ENCODE data around the gene AHI1. TPM values are rescaled to one million over a fixed set of nuclear protein-coding genes. Genes with fewer than 3 reads are reported as not detected.

Gene AHI1
- polyA plus RNA-seq (ENCODE audit: insufficient read length in 10 of 10): 10 to 100 TPM; 14.5 to 33.9 (median 18.9) TPM
- long read RNA-seq, donor 1: 0 reads
- long read RNA-seq, donor 2, partial matches to known transcripts: 0 of 2 reads
- long read RNA-seq, donor 2, other reads (novel, unspliced or antisense): 0 of 2 reads
- long read RNA-seq, donor 3: 0 reads
- long read RNA-seq, donor 4: 0 reads
- long read RNA-seq, donor 5, partial matches to known transcripts: 0 of 2 reads
- long read RNA-seq, donor 5, other reads (novel, unspliced or antisense): 0 of 2 reads
- long read RNA-seq, donor 6, partial matches to known transcripts: 0 of 1 reads
- long read RNA-seq, donor 6, other reads (novel, unspliced or antisense): 0 of 1 reads
- long read RNA-seq, donor 7, partial matches to known transcripts: 0 of 2 reads
- long read RNA-seq, donor 7, other reads (novel, unspliced or antisense): 0 of 2 reads
- long read RNA-seq, donor 8: 0 reads
- long read RNA-seq, donor 9: 0 reads

DNA sequence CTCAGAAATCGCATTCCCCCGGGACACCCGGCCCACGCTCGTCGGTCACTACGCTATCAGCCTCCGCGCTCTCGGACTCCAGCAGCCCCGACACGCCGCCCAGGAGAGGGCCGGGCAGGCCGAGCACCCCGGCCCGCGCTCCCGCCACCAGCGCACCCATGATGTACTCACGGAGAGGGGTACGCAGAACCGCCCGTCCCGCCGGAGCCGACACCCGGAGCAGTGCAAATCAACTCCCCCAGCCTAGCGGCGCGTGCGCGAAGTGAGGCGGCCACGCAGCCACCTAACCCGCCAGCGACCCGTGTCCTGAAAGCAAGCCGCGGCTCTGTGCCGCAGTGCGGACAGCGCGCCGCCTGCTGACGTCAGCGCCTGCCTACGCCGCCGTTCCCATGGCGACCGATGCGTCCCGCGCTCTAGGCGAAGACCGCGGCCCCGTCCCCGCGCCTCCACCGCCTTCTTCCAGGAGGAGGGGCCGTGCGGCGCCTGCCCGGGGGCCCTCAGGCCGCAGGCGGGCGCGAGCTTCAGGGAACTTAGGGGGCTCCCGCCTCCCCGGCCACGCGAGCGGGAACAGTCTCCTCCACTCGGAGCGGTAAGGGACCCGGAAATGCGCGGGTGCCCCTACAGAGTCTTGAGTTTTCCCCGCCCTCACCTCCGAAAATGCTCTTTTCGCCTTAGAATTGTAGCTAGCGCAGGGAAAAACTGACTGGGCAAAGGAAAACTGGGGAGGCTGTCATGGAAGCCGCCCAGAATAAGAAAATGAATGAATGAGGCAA, at the start of gene AHI1:
TSS of gene AHI1 (minus strand) at position 329 of the 773 bp plus-strand sequence. CDS start 5,503 bp downstream, outside the sequence.
- DNase-seq: peak; percentile 92 to 98 (median 96)

DNA sequence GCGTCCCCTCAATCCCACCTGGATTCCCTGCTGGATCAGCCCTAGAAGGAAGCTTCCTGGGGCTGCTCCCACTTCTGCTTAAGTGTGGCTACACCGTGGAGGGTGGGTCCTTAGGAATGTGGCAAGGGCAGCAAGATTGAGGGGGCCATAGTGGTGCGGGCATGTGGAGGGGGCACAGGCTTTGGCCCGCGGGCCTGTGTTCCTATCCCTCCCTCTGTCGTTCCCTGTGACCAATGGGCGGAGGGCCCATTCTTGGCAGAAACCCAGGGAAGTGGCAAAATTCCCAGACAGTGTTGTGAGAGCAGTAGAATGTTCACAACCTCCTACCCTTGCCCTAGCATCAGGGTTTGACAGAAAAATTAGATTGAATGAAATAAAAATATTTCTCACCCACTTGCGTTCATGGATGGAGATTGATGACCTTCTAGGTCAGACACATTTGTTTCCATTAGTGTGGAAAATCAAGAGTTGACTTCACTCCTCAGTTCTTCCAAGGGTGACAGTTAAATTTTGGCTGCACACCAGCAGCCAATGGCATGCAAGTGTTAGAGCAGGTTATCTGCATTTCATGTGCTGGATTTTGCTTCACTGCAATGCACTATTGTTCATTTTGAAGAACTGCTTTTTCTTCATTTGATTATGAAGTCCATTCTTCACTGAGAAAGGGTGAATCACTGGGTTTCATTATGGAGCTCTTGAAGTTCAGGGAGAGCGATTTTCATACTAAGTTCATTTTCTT, 49.3 kb upstream of the AHI1 start:
- no peak for DNase-seq

DNA sequence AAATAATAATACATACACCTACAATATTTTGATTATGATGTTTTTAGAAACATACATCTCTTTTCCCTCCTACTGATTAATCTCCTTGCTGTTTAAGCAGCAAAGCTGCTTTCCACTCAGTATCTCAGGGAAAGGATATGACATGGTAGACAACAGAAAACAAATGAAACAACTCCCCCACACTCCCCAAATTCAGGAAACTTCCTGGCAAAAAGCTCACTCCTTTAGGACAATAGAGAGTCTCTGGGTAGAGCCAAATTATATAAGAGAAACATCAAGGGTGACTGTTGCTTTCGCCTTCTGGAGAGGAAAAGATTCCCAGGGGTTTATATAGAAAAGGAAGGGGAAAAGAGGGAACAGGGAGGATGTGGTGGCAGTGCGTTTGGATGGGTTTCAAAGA, 48.7 kb upstream of the AHI1 start:
- DNase-seq: no peak

DNA sequence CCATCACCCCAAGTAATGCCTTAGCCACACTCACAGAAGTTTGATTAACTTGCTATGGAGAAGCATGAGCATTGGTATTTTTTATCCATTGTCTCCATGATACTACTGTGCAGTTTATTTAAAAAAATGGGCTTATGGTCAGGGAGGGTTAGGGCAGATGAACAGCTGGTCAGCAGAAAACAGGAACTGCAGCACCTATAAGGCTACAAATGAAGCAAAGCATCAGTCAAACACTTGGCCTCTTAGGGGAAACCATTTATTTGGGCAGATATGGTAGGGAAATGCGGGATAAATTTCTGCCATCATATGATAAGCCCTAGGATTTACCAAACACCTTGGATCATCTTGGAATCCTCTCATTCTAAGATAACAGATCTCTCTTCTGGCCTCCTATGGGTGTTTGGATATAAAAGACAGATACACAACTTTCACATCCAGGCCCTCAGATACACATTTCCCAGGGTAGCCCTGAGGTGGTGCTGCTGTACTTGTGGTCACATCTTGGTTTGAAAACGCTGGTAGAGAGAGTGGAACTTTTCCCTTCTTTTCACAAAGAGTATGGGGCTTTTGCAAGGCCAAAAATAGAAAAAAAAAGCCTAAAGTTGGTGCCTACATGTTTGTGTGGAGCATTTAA, 42.8 kb upstream of the AHI1 start:
- peak in 1 of 3 donors; percentile 53 for DNase-seq

DNA sequence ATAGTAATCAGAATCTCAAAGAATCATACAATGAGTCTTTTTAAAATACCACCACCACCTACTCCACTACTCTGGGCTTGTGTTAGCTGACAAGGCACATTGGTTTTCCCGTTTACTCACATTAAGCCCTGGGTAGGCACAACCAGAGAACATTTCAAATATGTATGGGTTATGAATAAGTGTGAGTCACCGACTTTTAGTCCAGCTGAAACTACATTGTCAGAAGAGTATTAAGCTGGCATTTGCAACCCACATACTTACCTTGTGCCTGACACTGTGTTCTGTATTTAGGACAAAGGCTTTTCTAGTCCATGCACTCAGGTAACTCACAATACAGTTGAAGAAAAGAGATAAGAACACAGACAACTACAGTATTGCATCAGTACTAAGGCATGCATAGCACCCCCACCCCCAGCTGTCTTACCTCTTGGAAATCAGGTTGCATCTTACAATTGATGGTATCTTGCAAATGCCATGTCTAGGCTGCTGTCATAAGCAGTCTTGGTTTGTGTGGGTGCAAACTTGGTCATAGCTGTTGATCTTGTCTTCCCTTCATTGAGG, 40.3 kb upstream of the AHI1 start:
- peak in 1 of 3 donors; percentile 45 for DNase-seq

DNA sequence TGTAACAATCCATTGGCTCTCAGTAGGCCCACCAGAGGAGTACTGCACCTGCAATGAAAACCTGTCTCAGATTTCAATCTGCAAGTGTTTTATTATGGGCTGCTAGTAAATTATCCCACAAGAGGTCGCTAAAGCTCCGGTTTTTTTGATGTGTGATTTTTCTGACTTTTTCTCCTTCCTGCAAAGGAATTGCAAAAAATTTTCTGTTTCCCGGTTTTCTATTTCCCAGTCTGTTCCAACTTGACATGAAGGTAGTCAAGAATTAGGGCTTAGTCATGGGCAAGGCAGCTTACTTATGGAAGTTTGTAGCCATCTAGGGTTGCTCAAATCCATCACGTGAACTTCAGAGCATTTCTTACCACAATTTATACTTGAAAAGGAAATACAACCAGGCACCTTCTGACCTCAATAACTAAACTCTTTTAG, 38.5 kb upstream of the AHI1 start:
- DNase-seq: peak; percentile 69 to 83 (median 82)

DNA sequence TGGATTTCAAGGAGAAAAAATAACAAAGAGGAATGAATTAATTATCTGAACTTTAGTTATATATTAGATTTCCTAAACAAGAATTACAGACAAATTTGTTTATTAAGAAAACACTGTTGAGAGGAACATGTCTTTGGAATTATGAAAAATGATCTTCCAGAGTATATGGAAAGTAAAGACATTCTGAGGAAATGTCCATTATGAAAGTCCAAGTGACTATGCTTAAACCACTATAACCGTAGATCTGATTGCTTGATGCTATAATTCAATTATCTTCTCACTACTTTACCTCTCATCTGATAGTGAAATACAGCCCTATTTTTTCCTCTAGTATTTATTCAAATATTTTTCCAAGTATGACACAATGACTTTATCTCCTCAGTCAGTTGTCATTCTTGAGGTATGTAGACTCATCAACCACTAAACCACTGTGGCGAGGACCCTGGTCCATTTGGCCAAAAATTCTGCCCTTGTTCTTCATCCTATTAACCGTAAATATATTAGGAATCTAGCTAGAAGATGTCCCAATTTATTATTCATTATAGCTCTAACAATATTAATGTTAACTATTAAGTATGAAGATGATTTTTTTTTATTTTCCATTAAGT, 37.3 kb upstream of the AHI1 start:
- DNase-seq: no peak

DNA sequence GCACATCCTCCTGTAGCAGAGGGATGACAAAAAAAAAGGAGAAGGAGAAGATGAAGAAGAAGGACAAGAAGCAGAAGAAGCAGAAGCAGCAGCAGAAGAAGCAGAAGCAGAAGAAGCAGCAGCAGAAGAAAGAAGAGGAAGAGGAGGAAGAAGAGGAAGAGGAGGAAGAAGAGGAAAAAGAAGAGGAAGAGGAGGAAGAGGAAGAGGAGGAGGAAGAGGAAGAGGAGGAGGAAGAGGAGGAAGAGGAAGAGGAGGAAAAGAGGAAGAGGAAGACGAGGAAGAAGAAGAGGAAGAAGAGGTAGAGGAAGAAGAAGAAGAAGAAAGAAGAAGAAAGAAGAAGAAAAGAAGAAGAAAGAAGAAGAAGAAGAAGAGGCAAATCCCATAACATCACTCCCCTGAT, 35.0 kb upstream of the AHI1 start:
- no peak for DNase-seq

DNA sequence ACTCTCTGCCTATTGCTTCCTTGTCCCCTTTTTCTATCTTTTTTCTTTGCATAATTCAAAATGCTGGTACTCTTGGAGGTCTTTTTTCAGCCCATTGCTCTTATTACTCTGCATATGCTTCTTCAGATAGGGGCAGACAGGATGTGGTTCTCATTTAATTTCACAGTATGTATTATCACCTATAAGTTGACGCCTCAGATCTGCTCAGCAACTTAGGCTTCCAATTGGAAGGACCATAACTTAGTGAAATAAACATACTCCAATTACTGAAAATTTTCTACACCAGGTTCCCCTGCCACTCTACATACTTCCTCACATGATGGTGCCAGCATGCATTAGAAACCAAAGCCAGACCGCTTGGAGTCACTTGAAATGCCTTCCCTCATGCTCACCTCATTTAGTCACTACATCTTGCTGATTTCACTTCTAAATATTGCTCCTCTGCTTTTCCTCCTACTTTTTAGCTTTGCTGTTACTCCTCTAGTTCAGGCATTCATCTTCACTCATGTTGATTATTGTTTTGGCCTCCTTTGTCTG, 34.5 kb upstream of the AHI1 start:
- no peak for DNase-seq

DNA sequence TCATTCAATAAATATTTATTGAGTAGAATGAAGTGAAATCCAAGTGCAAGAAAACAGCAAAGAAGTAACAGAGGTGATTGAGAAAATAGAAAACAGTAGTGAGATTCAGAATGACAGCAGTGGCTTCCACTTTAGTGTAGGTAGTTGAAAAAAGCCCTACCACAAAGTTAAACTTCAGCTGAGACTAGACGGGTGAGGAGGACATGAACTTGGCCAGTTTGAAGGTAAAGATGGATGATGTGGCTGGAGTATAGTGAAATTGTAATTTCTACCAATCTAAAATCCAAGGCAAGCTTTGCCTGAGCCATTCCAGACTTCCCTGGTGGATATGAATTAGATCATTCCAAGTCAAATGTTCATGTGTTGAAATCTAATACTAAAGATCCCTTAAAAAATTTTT, 32.6 kb upstream of the AHI1 start:
- DNase-seq: peak; percentile 38 to 77 (median 49)

DNA sequence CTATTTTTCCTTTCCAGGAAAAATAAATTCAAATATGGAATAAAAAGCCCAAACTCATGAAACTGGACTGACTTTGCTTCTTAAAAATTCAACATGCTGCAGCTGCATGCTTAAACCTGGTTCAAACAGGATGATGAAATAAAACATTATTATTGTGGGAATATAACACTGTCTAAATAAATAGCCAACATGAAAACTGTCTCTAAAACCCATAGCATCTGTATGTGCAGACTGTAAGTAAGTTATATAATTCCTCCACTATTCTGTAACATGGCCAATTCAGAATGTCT, 30.4 kb upstream of the AHI1 start:
- peak in 1 of 3 donors; percentile 71 for DNase-seq

DNA sequence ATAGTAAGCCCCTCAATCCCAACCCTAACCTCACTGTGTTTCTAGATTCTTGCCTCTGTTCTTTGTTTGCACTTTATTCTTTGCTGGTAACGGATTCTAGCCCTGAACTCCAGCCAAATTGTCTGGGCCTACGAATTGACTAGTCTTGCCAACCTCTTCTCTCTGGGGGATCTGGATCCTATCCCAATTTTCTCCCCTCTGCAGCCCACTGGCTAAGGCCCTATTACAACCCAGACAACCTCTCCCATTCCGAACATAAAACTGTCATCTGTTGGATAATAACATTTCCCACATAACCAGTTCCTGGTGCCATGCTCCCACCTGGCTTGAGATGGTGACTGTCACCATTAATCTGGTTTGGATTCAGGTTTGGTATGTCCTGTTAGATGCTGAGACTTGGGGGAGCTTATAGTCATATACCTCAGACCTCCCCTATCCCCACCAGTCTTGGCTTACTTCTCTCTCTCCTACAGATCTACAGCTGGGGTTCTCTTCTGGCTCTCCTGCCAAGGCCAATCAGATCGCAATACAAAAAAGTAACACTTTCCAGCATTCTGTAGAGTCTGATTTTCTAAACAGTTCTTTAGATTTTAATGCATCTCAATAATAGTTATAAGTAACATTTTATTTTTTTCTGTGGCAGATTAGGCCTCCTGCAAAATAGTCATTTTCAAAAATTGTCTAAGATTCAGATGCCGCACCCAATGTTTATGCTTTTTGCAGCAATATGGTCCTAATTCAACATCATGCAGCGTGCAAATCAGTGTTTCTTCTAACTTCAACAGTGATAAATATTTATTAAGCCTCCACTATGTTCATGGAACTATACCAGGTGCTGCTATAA, 29.8 kb upstream of the AHI1 start:
- peak; percentile 44 to 89 (median 70) for DNase-seq

DNA sequence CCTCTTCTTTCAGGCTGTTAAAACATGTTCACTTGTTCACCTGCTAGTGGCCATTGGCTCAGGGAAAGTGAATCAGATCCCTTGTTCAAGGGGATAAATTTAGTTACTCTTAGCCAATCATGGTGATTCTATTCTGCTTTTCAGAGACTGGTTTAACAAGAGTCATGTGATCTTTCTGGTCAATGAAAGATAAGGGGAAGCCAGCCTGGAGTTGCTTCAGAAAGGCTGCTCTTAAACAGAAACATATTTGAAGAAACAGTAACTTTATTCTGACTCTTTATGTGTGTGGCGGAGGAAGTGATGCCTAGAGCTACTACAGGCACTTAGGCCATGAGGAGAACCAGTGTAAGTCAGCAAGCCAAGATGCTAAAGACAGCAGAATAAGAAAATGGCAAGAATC, 28.1 kb upstream of the AHI1 start:
- no peak for DNase-seq

DNA sequence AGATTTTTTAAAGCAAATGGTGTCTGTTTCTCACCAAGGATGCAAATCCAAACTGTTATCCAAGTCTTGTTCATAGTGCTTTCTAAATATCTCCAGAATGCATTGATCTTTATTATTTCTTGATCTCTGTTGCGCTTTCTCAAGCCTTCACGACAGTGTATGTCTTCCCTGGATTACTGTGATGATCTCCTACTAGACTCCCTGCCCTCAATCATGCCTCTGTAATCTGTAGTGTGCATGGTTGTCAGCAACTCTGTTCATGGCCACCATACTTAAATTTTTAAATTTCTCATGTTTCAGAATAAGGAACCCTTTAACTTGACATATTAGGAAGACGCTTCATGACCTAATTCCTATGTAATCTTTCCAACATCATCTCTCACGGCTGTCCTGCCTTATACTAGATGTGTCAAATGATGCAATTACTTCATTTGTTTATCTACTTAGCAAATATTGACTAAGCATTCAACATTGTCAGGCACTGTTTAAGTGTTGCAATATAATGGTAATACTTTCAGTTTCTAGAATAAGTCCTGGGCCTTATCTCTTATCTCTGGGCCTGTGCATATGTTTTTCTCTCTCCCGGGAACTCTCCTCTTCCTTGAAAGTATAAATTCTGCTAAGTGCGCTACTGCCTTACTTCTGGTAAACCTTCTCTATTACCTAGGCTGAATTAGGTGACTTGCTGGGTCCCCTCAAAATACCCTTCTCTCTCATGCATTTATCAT, 25.6 kb upstream of the AHI1 start:
- DNase-seq: no peak

DNA sequence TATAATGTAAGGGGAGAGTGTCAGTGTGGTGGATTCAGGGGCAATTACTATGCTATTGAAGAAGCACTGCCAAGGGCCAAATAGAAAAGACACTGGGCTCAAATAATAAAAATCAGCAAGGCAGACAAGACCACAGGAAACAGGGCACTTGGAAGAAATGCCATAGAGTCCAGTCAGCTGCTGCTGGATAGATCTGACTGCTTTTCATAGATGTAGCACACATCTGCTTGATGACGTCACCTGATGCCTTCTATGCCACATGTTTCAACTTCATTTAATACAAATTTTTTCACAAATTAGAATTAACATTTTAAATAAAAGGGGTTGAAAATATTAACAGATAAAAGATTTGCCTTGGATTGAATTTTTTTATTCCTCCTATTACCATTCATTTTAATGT, 23.9 kb upstream of the AHI1 start:
- DNase-seq: no peak

DNA sequence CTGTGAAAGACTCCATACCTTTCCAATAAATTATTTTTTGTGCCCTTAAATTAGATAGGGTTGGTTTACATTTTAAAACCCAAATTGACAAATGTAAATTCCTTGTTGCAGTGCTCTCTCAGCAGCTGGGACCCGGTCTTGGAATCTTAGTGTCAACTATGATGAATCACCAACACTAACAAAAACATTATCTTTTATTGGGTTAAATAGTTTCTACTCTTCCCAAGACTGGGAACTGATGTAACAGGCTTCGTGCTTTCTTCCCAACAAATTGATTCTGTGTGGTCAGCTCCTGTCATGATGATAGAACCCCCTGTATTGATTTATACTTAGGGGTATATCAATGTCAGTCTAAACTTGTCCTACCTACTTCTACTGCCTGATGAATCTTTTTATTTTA, 23.2 kb upstream of the AHI1 start:
- DNase-seq: no peak

DNA sequence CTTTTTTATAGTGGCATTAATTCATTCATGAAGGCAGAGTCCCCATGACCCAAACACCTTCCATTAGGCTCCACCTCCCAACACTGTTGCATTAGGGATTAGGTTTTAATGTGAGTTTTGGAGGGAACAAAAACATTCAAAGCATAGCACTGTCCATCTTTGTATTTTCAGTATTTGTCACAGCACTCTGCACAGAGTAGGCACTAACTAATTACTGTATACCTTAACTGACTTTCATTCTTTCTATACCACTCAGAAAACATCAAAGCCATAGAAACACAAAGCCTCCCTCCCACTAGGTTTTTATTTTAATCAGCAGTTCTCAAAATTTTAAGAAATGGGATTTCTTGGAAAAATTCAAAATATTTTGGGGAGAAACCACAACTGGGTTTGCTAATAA, 21.8 kb upstream of the AHI1 start:
- DNase-seq: no peak

DNA sequence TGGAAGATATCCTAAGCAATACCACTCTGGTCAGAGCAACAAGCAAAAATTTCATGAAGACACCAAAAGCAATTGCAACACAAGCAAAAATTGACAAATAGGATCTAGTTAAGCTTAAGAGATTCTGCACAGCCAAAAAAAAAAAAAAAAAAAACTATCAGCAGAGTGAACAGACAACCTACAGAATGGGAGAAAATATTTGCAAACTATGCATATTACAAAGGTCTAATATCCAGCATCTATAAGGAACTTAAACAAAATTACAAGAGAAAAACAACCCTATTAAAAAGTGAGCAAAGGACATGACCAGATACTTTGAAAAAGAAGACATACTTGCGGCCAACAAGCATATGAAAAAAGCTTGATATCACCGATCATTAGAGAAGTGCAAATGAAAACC, 20.0 kb upstream of the AHI1 start:
- no peak for DNase-seq

DNA sequence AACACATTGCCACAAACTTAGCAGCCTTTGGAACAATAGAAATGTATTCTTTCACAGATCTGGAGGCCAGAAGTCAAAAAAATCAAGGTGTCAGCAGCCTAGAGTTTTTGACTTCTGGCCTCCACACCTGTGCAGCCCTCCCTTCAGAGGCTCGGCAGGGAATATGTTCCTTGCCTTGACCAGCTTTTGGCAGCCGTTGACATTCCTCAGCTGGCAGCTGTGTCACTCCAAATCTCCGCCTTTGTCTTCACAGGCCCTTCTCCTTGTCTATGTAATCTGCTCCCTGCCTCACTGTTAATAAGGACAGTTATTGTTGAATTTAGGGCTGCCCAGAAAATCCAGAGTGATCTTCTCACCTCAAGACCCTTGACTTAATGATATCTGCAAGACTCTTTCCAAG, 17.2 kb upstream of the AHI1 start:
- DNase-seq: no peak

All from muscle of back (tissue), 13 donors.